ENCODE measurements around the gene NRXN3.

DNA sequence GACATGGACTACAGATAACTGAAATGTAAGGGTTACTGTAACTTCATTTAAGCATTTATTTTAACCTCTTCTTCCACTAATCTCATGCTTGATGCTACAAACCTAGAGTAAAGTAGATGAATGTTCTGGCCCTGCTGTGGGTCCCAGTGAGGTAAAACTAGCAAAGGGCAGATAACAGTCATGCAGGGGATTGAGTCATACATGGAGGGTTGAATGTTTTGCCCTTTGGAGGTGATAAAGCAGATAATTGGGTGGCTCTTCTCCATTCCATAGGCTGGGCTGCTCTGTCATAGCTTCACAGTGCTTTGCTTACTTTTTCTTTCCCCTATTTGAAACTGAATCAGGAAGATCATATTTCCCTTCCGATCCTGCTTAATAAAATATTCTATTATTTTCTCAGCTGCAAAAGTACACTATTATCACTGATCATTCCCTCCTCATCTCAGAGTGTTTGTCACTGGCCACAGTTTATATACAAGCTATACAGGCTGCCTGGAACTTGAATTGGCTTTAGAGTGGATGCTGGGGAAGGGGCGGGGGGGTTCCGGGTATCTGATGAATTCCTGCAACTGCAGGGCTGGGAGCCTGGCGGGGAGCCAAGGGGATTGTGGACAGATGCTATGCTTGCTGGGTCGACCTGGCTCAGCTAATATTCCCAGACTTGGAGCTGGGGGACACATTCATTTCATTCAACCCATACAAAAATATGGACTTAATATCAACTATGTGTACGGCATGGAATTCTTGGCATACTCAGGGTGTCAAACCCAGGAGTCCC lies 235.1 kb downstream of the NRXN3 start:
- TF ChIP-seq CTCF (conservative IDR thresholded peaks at IDR 0.05; ENCODE audit: low read depth in 2 of 2), result no peak
- no peak for TF ChIP-seq POLR2AphosphoS5 (IDR thresholded peaks at IDR 0.05; ENCODE audit: low read depth)
- no peak for TF ChIP-seq REST (IDR thresholded peaks at IDR 0.05; ENCODE audit: unreplicated experiment)

All from GM23338 (cell line).